AG09319 (cell line): ENCODE measurements around the gene TXLNA.

Source experiments
- DNase-seq: peaks from one replicate; pipeline ENCODE4 v3.0.0-alpha.2; 2010; ENCODE audit warnings: low read depth; ENCODE audit errors: extremely low read depth
- TF ChIP-seq, protein P1 (sequence below): IDR thresholded peaks from 2 replicates; pipeline ENCODE4 v1.5.1; 2011; ENCODE audit warnings: low read depth, mild to moderate bottlenecking, inconsistent platforms, low read length, moderate library complexity

TXLNA gene

DNA sequence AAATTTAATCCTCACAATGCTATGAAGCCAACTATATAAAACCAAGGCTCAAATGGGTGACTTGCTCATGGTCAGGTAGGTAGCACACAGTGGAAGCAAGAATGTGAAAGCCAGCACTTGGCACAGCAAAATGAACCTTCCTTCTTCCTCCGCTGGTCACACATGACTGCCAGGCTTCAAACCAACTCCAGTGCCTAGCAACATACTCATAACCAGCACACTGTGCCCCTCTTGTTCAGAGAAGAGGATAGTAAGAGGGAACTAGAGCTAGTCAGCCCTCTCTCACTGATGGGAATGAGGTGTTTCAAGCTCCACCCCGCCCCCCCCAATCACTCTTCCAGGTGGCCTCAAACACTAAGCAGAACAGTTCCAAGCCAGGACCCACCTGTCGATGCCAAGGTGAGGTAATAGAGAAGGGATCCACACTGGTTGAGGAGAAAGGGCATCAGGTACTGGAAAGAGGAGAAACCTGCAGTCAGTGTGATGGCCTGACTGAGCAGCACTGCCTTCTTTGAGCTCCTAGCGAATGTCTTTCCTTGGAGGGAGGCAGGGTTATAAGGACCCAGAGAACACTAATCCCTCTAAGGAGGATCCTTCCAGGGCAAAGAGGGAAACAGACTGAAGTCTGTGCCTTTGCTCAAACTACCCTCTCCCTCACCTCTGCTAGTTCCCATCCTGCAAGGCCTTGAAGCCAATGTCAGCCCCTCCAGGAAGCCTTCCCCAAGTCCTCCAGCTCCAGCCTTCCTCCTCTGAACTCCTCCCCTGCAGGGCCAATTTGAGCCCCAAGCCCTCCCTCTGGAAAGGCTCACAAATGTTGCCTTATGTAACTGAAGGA, 41.5 kb downstream of the TXLNA start:
- DNase-seq = no peak
- TF ChIP-seq, protein P1, sequence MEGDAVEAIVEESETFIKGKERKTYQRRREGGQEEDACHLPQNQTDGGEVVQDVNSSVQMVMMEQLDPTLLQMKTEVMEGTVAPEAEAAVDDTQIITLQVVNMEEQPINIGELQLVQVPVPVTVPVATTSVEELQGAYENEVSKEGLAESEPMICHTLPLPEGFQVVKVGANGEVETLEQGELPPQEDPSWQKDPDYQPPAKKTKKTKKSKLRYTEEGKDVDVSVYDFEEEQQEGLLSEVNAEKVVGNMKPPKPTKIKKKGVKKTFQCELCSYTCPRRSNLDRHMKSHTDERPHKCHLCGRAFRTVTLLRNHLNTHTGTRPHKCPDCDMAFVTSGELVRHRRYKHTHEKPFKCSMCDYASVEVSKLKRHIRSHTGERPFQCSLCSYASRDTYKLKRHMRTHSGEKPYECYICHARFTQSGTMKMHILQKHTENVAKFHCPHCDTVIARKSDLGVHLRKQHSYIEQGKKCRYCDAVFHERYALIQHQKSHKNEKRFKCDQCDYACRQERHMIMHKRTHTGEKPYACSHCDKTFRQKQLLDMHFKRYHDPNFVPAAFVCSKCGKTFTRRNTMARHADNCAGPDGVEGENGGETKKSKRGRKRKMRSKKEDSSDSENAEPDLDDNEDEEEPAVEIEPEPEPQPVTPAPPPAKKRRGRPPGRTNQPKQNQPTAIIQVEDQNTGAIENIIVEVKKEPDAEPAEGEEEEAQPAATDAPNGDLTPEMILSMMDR = no peak

DNA sequence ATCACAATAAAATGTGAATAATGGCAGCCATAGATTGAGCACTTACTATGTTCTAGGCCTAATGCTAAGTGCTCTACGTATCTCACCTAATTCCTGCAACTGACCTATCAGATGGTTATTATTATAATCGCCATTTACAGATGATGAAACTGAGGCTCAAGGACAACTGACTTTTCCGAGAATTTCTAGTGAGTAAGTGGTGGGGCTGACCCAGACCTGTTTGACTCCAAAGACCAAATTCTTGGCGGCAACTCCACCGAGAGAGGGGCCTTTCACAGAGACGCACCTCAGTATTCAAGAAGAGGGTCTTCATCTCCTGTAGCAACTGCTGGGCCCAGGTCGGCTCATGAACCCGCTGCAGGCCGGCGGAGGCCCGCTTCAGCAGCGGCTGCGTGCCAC, 42.1 kb downstream of the TXLNA start:
- DNase-seq = no peak
- TF ChIP-seq, protein P1 = no peak

DNA sequence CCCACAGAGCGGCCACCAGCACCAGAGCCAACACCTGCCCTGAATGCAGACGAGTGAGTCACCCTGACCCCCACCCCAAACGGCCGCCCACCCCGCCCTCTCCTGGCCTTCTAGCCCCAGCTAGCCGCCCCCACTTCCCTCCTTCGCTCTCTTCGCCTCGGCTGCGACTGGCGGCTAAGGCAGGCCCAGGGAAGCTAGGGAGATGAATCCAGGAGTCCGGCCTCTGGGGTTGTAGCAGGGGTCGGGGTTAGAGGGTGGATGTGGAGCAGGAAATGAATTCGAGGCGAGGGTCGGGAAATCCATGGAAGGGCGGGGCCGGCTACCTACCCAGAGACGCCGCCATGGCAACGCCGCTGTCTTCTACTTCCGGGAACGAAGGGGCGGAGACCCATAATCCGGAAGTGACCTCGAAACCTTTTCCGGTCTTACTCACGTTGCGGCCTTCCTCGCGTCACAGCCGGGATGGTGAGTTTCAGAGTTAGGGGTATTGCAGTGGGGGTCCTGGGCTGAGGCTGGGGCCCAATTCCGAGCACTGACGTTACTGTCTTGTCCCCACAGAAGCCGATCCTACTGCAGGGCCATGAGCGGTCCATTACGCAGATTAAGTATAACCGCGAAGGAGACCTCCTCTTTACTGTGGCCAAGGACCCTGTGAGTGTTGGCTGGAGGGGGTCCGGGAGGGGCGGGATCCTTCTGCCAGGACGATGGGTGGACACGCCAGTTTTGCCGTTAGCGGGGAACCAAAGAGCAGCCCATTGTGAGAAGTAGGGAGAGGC, 42.7 kb downstream of the TXLNA start, which contains the start of the genes EIF3I and TMEM234:
EIF3I (plus strand) TSS at position 428 of the 776 bp plus-strand sequence; CDS start at position 463, 35 bp downstream.
TMEM234 (minus strand) TSS at position 374 of the 776 bp plus-strand sequence; CDS start at position 343, 31 bp downstream.
- TF ChIP-seq, protein P1 = no peak
- DNase-seq = no peak

DNA sequence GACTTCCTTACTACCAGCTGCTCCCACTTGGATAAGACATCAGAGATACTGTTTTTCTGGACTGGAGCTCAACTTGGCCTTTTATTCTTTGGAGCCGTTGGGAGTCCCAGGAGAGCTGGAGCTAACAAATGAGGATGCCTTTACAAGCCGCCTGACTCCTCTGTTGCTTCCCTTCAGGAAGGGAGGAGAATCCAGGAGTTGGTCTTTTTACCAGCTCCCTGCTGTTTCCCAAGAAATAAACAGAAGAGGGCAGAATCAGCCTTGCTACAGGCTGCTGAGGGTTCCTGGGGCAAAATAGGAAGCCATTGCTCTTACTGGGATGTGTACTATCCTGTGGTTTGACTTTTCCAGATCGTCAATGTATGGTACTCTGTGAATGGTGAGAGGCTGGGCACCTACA, 44.2 kb downstream of the TXLNA start:
- DNase-seq = no peak
- TF ChIP-seq, protein P1 = no peak

DNA sequence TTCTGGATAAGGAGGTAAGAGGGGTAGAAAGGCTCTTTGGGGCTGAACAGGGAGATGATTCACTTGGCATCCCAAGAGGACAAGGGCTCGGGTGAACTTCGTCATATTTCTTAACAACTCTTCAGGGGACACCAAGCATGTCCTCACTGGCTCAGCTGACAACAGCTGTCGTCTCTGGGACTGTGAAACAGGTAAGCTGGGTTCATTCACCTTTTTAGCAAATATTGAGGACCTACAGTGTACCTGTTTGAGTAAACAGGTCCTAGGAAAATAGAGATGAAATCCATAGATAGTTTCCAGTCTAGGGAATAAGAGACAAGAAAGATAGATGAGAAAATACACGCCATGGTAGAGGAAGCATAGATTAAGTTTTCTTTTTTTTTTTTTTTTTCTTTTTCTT, 44.8 kb downstream of the TXLNA start:
- TF ChIP-seq, protein P1 = no peak
- DNase-seq = no peak

DNA sequence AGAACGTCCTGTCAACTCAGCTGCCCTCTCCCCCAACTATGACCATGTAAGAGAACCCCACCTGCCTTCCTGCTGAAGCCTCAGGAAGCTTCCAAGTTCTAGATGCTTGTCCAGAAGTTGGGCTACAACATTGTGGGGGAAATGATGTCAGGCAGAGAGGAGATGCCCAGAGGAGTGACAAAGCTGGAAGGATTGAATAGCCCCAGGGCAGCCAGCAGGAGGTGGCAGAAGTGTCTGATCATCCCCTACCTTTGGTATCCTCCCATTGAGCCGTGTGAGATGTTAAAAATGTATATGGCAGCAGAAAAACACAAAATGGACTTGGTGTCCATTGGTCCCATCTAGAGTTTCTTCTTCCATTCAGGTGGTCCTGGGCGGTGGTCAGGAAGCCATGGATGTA, 49.3 kb downstream of the TXLNA start:
- TF ChIP-seq, protein P1 = no peak
- DNase-seq = no peak

DNA sequence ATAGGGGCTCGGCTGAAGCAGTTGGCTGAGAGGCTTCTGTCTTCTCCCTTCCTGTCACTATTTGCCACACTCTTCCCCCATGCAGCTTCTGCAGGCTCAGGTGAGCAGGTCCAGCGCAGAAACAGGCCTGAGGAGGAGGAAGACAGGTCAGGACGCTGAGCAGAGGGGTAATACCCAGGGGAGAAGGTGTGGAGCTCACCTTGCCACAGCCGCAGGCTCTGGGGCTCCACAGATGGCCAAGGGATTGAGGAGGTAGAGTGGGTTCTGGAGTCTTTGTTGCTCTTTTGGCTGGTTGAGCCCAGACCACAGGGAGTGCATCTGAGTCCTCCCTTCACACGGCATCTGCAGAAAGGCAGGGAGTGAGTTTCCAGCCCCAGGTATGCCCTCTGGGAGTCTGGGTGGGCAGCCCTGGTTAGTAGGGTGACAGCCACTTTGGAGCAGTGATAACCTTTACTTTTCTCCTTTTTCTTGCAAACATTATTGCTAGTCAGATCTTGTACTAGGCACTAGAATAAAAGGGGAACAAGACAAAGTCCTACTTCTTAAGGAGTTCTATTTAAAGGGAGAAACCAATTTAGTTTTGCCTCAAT, 52.5 kb downstream of the TXLNA start:
- DNase-seq = no peak
- TF ChIP-seq, protein P1 = no peak
